ENCODE results near the gene DPM3. TPM values are rescaled to one million over a fixed set of nuclear protein-coding genes. Genes with fewer than 3 reads are reported as not detected.

DPM3 gene
- total RNA-seq, 3 donors from 2014 or later: 76.3 to 106 (median 78.4) TPM

GRCh38 chr1:155131285-155131684 lies 9.0 kb downstream of the DPM3 start:
- H3K4me3 ChIP-seq: no peak overlapping the region

GRCh38 chr1:155130272-155131006 lies 9.9 kb downstream of the DPM3 start:
- ATAC-seq (no peak), DNase-seq (no peak)
- Histone ChIP-seq H3K4me3 (no peak overlapping the region), H3K9me3 (no peaks in the 10 kb centered on the region), H3K4me1 (ENCODE audit: low read depth) (peaks cover 27% of the 10 kb centered on the region), H3K36me3 (ENCODE audit: low read depth) (peaks cover 6% of the 10 kb centered on the region)
- TF ChIP-seq CTCF (IDR thresholded peaks at IDR 0.05): no peak
- intact Hi-C loops (cut with DNase I, micrococcal nuclease): no loop called here

More at GRCh38 chr1:155131285-155131684, 9.0 kb downstream of the DPM3 start:
- Histone ChIP-seq H3K36me3 (ENCODE audit: low read depth) (peaks cover 6% of the 10 kb centered on the region), H3K4me1 (ENCODE audit: low read depth) (peaks cover 25% of the 10 kb centered on the region), H3K9me3 (no peaks in the 10 kb centered on the region)
- ATAC-seq: no peak
- peak in 2 of 3 donors; percentile 23 to 35 for DNase-seq
- TF ChIP-seq CTCF (IDR thresholded peaks at IDR 0.05): no peak
- intact Hi-C loops (cut with DNase I, micrococcal nuclease): no loop called here

GRCh38 chr1:155128755-155129473 lies 11.4 kb downstream of the DPM3 start:
- H3K4me1 ChIP-seq (ENCODE audit: low read depth): peaks cover 36% of the 10 kb centered on the region
- H3K9me3 ChIP-seq: no peaks in the 10 kb centered on the region
- intact Hi-C loops (cut with DNase I, micrococcal nuclease): no loop called here
- TF ChIP-seq CTCF (IDR thresholded peaks at IDR 0.05): no peak
- H3K36me3 ChIP-seq (ENCODE audit: low read depth): peaks cover 6% of the 10 kb centered on the region
- peak; percentile 55 for ATAC-seq
- DNase-seq: peak; percentile 77 to 88 (median 85)
- peak overlapping the region; percentile 63 for H3K4me3 ChIP-seq

GRCh38 chr1:155127967-155128754 lies 12.2 kb downstream of the DPM3 start:
- peak in 1 of 3 donors; percentile 44 for DNase-seq
- no peaks in the 10 kb centered on the region for H3K9me3 ChIP-seq

More at GRCh38 chr1:155127967-155128754, 12.2 kb downstream of the DPM3 start:
- peak overlapping the region; percentile 63 for H3K4me3 ChIP-seq
- H3K4me1 ChIP-seq (ENCODE audit: low read depth): peaks cover 30% of the 10 kb centered on the region
- peaks cover 1% of the 10 kb centered on the region for H3K36me3 ChIP-seq (ENCODE audit: low read depth)
- ATAC-seq: no peak
- no peak for TF ChIP-seq CTCF (IDR thresholded peaks at IDR 0.05)
- intact Hi-C loops (cut with DNase I, micrococcal nuclease): no loop called here
